NCI-H82 (cell line): ENCODE data around the gene SIM1.

Experiments used
- DNase-seq: peaks from one replicate; lab custom pipeline; 2025; lab: John Stamatoyannopoulos, UW

SIM1 gene

DNA sequence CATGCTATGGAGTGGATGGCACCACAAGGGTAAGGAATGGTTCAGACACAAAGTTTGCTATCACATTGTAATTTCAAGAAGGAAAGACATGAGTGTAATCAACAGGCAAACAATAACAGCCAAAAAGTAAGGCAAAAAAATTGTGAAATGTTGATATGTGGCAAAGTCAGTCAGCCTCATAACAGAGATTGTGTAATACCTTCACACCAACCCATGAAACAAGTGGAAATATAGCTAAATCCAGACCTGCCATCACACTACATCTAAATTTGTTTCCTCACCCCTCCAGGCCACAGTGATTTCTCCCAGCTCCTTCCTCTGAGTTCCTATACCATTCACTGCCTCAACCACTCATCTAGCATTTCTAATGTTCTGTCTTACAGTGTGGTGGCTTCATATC, 37.3 kb downstream of the SIM1 start:
- DNase-seq: peak; percentile 32

DNA sequence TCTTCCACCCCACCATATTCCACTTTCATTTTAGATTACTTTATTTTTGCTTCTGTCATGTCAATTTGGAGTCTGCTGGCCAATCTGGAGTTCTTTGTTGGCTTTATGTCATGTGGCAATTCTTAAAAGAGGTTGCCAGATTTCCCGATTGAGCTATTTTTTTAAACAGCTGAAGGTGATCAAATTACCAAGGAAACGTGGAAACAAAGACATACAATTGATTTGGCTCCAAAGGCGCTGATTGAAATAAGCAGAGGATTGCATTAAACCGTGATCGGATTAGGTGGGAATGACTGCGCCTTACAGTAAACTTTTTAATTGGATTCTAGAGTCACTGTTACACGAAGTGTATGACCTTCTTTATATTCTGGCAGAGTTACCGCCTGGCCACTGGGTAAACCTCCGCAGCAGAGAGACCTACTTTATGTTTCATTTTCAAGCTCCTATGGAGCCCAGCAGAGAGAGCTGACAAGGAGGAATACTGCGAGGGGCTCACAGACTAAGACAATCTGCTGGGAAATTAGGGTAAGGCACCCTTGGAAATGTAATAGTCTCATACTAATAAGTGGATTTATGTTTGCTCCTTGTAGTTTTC, 37.9 kb downstream of the SIM1 start:
- peak; percentile 97 for DNase-seq

DNA sequence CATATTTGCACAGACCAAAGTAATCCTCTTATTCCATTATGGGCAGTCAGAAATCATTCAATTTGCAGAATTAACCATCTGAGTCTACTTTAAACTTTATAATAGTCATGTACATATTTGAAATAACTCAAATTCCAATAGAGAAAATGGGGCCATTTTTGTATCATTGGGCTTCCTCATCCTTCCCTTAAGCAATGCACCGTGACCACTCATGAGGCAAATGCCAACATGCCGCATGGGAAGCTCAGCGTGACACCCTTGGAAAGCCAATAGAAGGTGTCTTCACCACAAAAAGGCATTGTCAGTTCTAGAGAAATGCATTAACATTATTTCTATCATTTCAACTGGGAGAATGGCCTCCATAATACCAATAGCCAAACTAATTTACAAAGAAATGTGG, 38.5 kb downstream of the SIM1 start:
- peak; percentile 63 for DNase-seq

DNA sequence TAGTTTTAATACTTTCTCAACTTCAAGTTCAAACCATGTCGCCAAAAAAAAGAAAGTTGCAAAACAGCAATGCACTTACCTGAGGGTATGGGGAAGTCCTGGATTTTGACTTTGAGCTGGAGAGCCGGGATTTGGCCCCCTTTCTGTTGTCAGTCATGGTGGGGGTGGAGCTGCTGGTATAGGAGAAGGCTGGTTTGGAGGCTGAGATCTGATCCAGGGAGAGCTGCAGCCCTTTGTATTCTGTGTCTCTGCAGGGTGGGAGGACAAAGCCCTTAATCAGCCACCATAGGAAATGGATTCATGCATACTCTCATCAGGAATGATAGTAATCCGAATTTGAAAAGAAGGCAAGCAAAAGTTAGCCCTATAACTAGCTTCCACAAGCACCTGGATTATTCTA, 44.0 kb downstream of the SIM1 start:
- DNase-seq: no peak

GRCh38 chr6:100417036-100417435, 47.7 kb downstream of the SIM1 start:
- DNase-seq: no peak

DNA sequence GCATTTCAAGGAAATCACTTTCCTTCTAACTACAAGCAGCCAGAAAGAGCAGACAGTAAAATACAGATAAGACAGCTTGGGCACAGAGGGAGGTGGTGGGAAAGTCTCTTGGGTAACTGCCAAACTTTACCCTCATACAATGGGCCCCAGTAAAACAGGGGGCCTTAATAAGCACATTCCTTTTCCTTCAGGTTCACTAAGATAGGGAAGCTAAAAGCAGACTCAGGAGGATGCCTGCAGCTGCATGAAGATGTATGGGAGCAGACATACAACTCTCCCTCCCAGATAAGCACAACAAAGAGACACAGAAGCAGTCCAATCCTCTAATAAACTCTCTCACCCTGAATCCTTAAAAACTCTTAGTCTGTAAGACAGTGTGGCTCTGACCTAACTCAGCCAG, 49.0 kb downstream of the SIM1 start:
- no peak for DNase-seq

DNA sequence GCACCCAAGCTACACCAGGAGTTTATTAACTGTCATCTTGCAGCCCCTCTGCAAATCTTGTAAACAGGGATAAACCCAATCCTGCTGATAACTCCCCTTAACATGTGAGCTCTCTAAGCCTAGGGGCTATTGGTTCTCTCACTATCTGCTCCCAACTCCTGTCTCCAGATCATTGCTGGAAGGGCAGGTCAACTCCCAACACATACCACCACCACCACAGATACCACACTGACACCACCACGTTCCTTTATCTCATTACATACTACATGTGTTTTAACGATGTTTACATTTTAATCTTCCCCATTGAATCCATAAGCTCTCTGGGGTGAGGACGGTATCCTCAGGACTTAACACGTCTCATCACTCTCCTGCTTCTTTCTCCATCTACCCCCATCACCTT, 51.8 kb downstream of the SIM1 start:
- peak; percentile 82 for DNase-seq

- DNase-seq: no peak
Measured at GRCh38 chr6:100404051-100404450, 60.7 kb downstream of the SIM1 start.

DNA sequence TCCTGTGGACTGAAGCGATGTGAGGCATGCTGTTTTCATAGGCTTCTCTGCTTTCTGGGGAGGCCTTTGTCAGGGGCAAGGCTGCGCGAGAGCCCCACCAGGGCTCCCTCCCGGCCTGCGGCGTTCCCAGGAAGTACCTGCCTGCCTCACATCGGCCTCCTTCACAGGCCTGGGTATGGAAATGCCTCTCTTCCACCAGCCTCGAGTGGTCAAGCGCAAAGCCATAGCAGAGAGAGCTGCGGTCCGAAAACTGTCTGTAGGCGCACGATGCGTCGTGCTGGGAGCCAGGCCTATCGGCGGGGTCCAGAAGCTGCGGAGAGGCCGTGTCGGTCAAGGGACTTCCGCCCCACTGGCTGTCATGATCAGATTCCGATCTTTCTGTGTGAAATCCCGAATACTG, 71.2 kb downstream of the SIM1 start:
- no peak for DNase-seq

- no peak for DNase-seq
Measured at GRCh38 chr6:100392423-100392822, 72.3 kb downstream of the SIM1 start.

GRCh38 chr6:100388868-100389519, 75.7 kb downstream of the SIM1 start:
- DNase-seq: no peak

DNA sequence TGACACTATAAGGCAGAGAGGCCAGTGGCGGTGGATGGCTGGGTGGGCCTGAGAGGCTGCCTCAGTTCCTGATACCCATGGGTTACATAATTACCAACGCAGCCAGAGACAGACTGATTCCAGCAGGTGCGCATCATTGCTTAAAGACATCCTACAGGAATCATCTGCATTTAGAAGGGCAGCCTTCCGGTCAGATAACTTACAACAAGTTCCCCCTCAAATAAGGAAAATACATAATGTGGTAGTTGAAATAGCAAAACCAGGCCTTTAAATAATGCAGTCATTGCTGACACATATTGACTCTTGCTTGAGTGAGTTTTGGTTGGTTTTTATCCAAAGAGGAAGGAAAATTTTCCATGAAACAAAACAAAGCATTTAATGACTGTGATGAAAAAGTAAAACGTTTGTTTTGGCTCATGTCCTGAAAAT, 81.9 kb downstream of the SIM1 start:
- no peak for DNase-seq

DNA sequence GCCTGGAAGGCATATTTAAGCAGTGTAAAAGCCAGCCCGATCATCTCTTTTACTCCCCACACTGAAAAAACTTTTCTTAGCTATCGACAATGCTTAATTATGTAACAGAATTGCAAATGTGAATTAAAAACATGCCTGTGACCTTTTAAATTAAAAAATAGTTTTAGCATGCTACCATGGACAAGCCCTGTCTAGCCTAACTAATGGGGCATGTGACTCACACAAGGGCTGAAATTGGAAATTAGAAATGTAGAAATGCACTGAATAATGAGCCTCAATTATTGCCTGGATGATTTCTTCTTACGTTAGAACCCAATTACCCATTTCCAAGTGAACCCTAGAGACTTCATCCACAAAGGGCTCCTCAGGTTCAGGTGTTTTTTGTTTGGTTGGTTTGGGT, 82.7 kb downstream of the SIM1 start:
- no peak for DNase-seq

DNA sequence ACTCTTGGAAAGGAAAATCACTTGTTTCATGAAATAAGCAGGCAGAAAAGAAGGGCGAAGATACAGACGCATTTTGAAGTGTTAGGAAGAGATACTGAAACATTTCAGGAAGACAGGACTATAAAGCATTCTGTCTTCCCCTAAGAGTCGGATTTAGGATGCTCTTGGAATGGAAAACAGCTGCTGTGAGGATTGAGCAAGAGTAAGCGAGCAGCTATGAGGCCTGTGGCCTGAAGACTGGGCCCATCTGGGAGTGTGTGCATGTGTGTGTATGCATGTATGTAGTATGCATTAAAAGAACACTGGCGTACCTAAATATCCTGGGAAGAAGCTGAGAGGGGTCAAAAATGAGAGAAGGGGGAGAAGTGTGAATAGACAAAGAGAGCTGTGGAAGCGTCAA, 83.6 kb downstream of the SIM1 start:
- peak; percentile 49 for DNase-seq

DNA sequence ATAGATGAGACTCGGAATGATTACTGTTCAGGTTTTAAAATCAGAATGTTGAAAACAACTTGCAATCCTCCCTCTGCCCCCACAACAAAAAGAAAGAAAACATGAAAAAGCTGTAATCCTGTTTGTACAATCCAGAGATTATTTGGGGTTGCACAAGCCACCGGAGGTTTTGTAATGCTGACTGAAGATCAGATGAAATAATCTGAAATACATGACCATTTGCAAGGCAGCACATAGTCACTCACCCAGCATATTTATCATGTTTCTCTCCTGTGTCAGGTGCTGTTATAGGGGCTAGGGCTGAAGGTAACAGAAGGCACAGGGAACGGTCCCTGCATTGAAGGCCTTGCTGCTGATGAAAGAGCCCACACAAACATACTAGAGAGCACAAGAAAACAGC, 85.3 kb downstream of the SIM1 start:
- DNase-seq: peak; percentile 12

GRCh38 chr6:100378576-100378975, 86.1 kb downstream of the SIM1 start:
- DNase-seq: peak; percentile 79

DNA sequence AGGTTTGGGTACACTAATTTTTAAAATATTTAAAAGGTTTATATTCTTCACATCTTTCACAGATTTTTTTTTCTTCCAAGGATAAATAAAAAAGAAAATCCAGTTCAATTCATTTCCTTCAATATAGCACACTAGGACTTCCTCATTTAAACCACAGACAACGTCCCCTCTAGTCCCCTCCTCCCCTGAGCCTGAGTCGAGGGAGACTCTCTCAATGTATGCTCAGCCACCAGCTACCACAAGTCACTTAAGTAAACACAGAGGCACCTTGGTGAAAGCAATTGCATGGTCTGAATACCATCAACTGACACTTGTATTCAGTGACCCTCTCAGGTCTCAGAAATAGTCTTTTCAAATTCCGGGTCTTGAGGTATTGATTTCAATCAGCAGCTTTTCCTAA, 88.6 kb downstream of the SIM1 start:
- DNase-seq: peak; percentile 23

- DNase-seq: peak; percentile 94
Measured at GRCh38 chr6:100372326-100373091, 92.2 kb downstream of the SIM1 start.

- DNase-seq: no peak
Measured at GRCh38 chr6:100371591-100371990, 93.1 kb downstream of the SIM1 start.

GRCh38 chr6:100370265-100370664, 94.5 kb downstream of the SIM1 start:
- peak; percentile 41 for DNase-seq

- DNase-seq: no peak
Measured at GRCh38 chr6:100366419-100366818, 98.3 kb downstream of the SIM1 start.

DNA sequence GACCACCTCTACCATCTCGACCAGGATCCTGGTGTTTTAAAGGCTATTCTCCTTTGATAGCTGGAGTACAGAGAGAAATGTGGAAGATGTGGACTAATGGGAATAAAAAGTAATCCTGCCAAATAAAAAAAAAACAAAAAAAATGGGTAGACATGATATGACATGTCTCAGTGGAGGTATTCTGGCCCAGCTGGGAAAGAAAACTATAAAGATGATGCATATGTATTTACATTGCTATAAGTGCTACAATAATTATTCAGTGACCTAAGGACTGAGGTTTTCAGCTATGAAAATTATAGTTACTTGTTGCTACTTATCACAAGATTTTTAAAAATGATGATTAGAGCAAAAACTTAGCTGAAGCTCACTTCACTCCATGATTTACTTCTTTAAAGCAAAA, 101.1 kb downstream of the SIM1 start:
- DNase-seq: no peak
